Measurements from ENCODE around the gene TNS3. TPM values are rescaled to one million over a fixed set of nuclear protein-coding genes. Genes with fewer than 3 reads are reported as not detected.

Gene TNS3
- total and polyA plus RNA-seq, 7 donors: 17.4 to 43.8 (median 28.8) TPM

DNA sequence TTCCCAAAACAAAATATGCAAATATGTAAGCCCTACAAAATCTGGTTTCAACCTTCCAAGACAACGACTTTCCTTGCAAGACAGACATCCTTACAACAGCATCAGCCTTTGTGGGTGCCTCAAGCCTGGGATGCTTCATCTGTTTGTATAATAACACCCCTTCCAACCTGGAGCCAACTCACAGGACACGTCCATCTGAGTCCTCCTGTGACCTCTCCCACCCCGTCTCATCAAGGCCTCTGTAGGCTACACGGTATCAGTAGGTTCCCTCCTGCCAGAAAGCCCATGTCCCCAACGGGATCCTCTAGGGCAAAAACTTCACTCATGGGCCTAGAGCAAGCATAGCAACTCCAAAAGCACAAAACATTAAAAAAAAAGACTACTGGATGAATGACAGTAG is 173.2 kb downstream of the TNS3 start:
- intact Hi-C loops (cut with DNase I): loop anchor here (5.0 to 10.0 kb wide), 2 partner anchors 81 to 144 kb away; no protein-coding TSS in a partner anchor
- WGBS, 2 donors: 72 to 85% methylated on average over 5 of the region's 5 CpGs
- H3K27me3 ChIP-seq: no peaks in the 10 kb centered on the region
- H3K27ac ChIP-seq: no peak overlapping the region
- H3K36me3 ChIP-seq: peaks cover 0 to 19% (median 0%) of the 10 kb centered on the region in 4 donors
- H3K4me1 ChIP-seq: peaks cover 0 to 51% (median 40%) of the 10 kb centered on the region in 4 donors
- TF ChIP-seq POLR2A (IDR thresholded peaks at IDR 0.05) (no peak), POLR2AphosphoS5 (IDR thresholded peaks at IDR 0.05) (no peak), EP300 (IDR thresholded peaks at IDR 0.05) (no peak)
- TF ChIP-seq, protein P1, sequence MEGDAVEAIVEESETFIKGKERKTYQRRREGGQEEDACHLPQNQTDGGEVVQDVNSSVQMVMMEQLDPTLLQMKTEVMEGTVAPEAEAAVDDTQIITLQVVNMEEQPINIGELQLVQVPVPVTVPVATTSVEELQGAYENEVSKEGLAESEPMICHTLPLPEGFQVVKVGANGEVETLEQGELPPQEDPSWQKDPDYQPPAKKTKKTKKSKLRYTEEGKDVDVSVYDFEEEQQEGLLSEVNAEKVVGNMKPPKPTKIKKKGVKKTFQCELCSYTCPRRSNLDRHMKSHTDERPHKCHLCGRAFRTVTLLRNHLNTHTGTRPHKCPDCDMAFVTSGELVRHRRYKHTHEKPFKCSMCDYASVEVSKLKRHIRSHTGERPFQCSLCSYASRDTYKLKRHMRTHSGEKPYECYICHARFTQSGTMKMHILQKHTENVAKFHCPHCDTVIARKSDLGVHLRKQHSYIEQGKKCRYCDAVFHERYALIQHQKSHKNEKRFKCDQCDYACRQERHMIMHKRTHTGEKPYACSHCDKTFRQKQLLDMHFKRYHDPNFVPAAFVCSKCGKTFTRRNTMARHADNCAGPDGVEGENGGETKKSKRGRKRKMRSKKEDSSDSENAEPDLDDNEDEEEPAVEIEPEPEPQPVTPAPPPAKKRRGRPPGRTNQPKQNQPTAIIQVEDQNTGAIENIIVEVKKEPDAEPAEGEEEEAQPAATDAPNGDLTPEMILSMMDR (IDR thresholded peaks at IDR 0.05): no peak
- H3K4me3 ChIP-seq: no peak overlapping the region
- peak; percentile 29 for DNase-seq
- H3K9me3 ChIP-seq: no peaks in the 10 kb centered on the region

DNA sequence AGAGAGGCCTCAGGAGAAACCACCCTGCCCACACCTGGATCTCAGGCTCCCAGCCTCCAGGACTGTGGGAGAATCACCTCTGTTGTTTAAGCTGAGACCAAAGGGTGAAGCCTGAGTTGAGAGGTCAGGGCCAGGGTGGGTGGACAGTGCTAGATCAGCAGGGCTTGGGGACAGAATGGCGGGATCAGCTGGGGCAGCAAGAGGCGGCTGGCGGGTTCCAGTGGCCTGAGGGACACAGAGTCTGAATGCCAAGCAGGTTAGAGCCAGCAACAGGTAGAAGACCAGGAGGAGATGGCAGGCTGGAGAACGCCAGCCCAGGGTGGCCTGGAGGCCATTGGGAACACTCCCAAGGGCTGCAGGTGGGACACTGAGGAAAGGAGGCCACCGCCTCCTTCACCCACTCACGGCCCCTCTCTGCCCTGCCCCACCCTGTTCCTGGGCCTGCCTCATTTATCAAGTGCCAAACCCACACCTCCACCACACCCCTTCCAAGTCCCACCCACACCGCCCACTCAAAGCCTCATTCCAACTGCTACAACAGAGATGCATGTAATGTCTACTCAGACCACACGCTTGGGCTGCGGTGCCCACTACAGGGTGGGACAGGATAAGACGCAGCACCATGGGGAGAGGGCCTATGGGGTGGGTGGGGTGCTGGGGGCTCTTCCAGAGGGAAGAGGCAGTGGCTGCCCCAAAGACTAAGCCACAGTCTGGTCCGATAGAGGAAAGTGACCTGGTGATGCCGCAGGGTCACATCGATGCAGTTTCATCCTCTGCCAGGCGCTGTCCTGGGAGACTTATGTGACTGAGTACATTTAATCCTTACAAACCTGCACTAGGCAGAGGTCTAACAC is 173.9 kb downstream of the TNS3 start:
- Histone ChIP-seq H3K27ac (peak overlapping the region; percentile 60 to 87 (median 80)), H3K9me3 (no peaks in the 10 kb centered on the region), H3K4me1 (peaks cover 0 to 57% (median 46%) of the 10 kb centered on the region in 4 donors), H3K36me3 (peaks cover 0 to 14% (median 0%) of the 10 kb centered on the region in 4 donors), H3K4me3 (no peak overlapping the region), H3K27me3 (no peaks in the 10 kb centered on the region)
- intact Hi-C loops (cut with DNase I): loop anchor here (5.0 to 10.0 kb wide), 2 partner anchors 81 to 143 kb away; no protein-coding TSS in a partner anchor
- 78 to 89% methylated on average over 14 of the region's 14 CpGs for WGBS, 2 donors
- no peak for TF ChIP-seq POLR2AphosphoS5 (IDR thresholded peaks at IDR 0.05)
- no peak for TF ChIP-seq POLR2A (IDR thresholded peaks at IDR 0.05)
- TF ChIP-seq, protein P1 (IDR thresholded peaks at IDR 0.05): no peak
- no peak for TF ChIP-seq EP300 (IDR thresholded peaks at IDR 0.05)
- DNase-seq: peak; percentile 62

DNA sequence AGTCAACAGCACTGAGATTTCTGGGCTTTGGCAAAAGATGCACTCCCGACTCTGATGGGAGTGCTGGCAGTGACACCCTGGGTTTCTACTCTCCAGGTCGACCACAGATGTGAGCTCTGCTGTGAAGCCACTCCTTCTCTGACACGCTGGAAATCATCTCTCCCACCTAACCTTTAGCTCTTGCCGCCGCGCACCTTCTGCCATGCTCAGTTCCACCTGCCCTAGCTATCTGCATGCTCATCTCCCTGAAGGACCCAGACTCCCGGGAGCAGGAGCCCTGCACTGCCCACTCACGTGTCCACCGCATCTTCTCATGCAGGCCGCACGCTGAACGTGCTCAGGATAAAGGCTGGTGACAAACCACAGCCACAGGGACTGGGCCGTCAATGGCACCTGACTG is 174.8 kb downstream of the TNS3 start:
- Histone ChIP-seq H3K36me3 (peaks cover 0 to 14% (median 0%) of the 10 kb centered on the region in 4 donors), H3K4me1 (peaks cover 0 to 65% (median 54%) of the 10 kb centered on the region in 4 donors), H3K9me3 (no peaks in the 10 kb centered on the region), H3K27ac (peak overlapping the region; percentile 60 to 87 (median 80)), H3K4me3 (no peak overlapping the region), H3K27me3 (no peaks in the 10 kb centered on the region)
- WGBS, 2 donors: 67 to 87% methylated on average over 13 of the region's 13 CpGs
- intact Hi-C loops (cut with DNase I): loop anchor here (5.0 to 10.0 kb wide), 2 partner anchors 80 to 142 kb away; no protein-coding TSS in a partner anchor
- TF ChIP-seq EP300 (IDR thresholded peaks at IDR 0.05) (no peak), POLR2AphosphoS5 (IDR thresholded peaks at IDR 0.05) (no peak), POLR2A (IDR thresholded peaks at IDR 0.05) (no peak)
- TF ChIP-seq, protein P1 (IDR thresholded peaks at IDR 0.05): no peak
- DNase-seq: peak; percentile 53

DNA sequence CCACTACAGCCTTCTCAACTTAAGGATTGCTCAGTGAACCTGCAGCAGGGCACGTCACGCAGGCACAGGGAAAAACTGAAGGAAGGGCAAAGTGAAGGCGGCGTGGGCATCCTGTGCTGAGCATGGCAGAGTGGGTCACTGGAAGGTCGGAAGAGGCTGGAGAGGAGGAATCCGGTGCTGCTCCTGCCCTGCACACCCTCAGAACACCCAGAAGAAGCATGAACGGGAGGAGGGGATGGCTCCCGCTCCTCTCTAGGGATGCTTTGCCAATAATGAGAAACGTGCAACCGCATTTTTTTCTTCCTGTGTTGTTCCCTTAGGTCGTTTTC is 175.1 kb downstream of the TNS3 start:
- TF ChIP-seq POLR2A (IDR thresholded peaks at IDR 0.05) (no peak), EP300 (IDR thresholded peaks at IDR 0.05) (no peak), POLR2AphosphoS5 (IDR thresholded peaks at IDR 0.05) (no peak)
- TF ChIP-seq, protein P1 (IDR thresholded peaks at IDR 0.05): no peak
- no peak for DNase-seq
- Histone ChIP-seq H3K27ac (peak overlapping the region; percentile 60 to 87 (median 80)), H3K27me3 (no peaks in the 10 kb centered on the region), H3K4me3 (no peak overlapping the region), H3K36me3 (peaks cover 0 to 14% (median 0%) of the 10 kb centered on the region in 4 donors), H3K4me1 (peaks cover 0 to 65% (median 55%) of the 10 kb centered on the region in 4 donors), H3K9me3 (no peaks in the 10 kb centered on the region)
- intact Hi-C loops (cut with DNase I): loop anchor here (5.0 to 10.0 kb wide), 2 partner anchors 79 to 142 kb away; no protein-coding TSS in a partner anchor
- WGBS, 2 donors: 21 to 71% methylated on average over 11 of the region's 11 CpGs
